GM19452 (cell line): ENCODE data around the gene TUBGCP2.

Source experiments
- ATAC-seq: cut with Tn5 transposase; IDR thresholded peaks from one replicate; pipeline ENCODE4 v1.9.1; 2021; ENCODE audit not compliant: unreplicated experiment

TUBGCP2 gene

GRCh38 chr10:133281628-133282372, 26.9 kb downstream of the TUBGCP2 start:
- no peak for ATAC-seq

- ATAC-seq, result no peak
Measured at GRCh38 chr10:133281084-133281483, 27.6 kb downstream of the TUBGCP2 start.

- no peak for ATAC-seq
Measured at GRCh38 chr10:133280391-133281059, 28.1 kb downstream of the TUBGCP2 start.

GRCh38 chr10:133279326-133280226, 29.1 kb downstream of the TUBGCP2 start:
- no peak for ATAC-seq

GRCh38 chr10:133278577-133279265, 30.0 kb downstream of the TUBGCP2 start:
- ATAC-seq, result peak; percentile 42

GRCh38 chr10:133277993-133278576, 30.6 kb downstream of the TUBGCP2 start:
- ATAC-seq, result no peak

GRCh38 chr10:133277277-133277992, 31.2 kb downstream of the TUBGCP2 start:
- ATAC-seq, result no peak

GRCh38 chr10:133276435-133277201, 32.1 kb downstream of the TUBGCP2 start, which contains the start of gene ADAM8:
Gene ADAM8, minus strand, starts transcription at chr10:133276868. Its CDS starts 51 bp downstream, at chr10:133276817.
- peak; percentile 45 for ATAC-seq

- ATAC-seq, result no peak
Measured at GRCh38 chr10:133276100-133276434, 32.6 kb downstream of the TUBGCP2 start.

GRCh38 chr10:133275684-133276092, 33.0 kb downstream of the TUBGCP2 start:
- ATAC-seq, result peak; percentile 36

GRCh38 chr10:133274751-133275683, 33.7 kb downstream of the TUBGCP2 start:
- peak; percentile 42 for ATAC-seq

GRCh38 chr10:133273534-133274143, 35.0 kb downstream of the TUBGCP2 start:
- ATAC-seq, result no peak

- no peak for ATAC-seq
Measured at GRCh38 chr10:133272964-133273420, 35.7 kb downstream of the TUBGCP2 start.

GRCh38 chr10:133272301-133272963, 36.2 kb downstream of the TUBGCP2 start:
- no peak for ATAC-seq

GRCh38 chr10:133271521-133272300, 37.0 kb downstream of the TUBGCP2 start:
- no peak for ATAC-seq

GRCh38 chr10:133270773-133271297, 37.8 kb downstream of the TUBGCP2 start:
- no peak for ATAC-seq
